HG03196 (cell line): ENCODE results near the gene GMPR.

ENCODE experiments used
- ATAC-seq: cut with Tn5 transposase; IDR thresholded peaks from one replicate; pipeline ENCODE4 v1.9.1; 2021; ENCODE audit not compliant: unreplicated experiment

GMPR gene

GRCh38 chr6:16238057-16238962 lies at the start of gene GMPR:
GMPR (plus strand) TSS chr6:16238587; CDS start chr6:16238694, 107 bp downstream.
- ATAC-seq, result peak; percentile 67

GRCh38 chr6:16190214-16190613 lies 48.2 kb upstream of the GMPR start:
- no peak for ATAC-seq

GRCh38 chr6:16196260-16196983 lies 42.0 kb upstream of the GMPR start:
- no peak for ATAC-seq

- ATAC-seq, result no peak
Measured at GRCh38 chr6:16196984-16197546, 41.3 kb upstream of the GMPR start.

GRCh38 chr6:16198061-16198705 lies 40.2 kb upstream of the GMPR start:
- ATAC-seq, result no peak

- ATAC-seq, result no peak
Measured at GRCh38 chr6:16199804-16200203, 38.6 kb upstream of the GMPR start.

GRCh38 chr6:16200321-16200883 lies 38.0 kb upstream of the GMPR start:
- ATAC-seq, result no peak

GRCh38 chr6:16201706-16202105 lies 36.7 kb upstream of the GMPR start:
- no peak for ATAC-seq

GRCh38 chr6:16204653-16205376 lies 33.6 kb upstream of the GMPR start:
- ATAC-seq, result peak; percentile 15

GRCh38 chr6:16205377-16206144 lies 32.8 kb upstream of the GMPR start:
- peak; percentile 83 for ATAC-seq

GRCh38 chr6:16206595-16207037 lies 31.8 kb upstream of the GMPR start:
- peak; percentile 37 for ATAC-seq

- no peak for ATAC-seq
Measured at GRCh38 chr6:16208989-16209388, 29.4 kb upstream of the GMPR start.

GRCh38 chr6:16209539-16209938 lies 28.8 kb upstream of the GMPR start:
- no peak for ATAC-seq

GRCh38 chr6:16212276-16212675 lies 26.1 kb upstream of the GMPR start:
- ATAC-seq, result no peak

GRCh38 chr6:16216501-16217155 lies 21.8 kb upstream of the GMPR start:
- ATAC-seq, result no peak

GRCh38 chr6:16217156-16217721 lies 21.1 kb upstream of the GMPR start:
- no peak for ATAC-seq

- ATAC-seq, result no peak
Measured at GRCh38 chr6:16222826-16223225, 15.6 kb upstream of the GMPR start.

GRCh38 chr6:16223362-16223761 lies 15.0 kb upstream of the GMPR start:
- ATAC-seq, result no peak

- no peak for ATAC-seq
Measured at GRCh38 chr6:16224409-16224808, 14.0 kb upstream of the GMPR start.
